AML-193 (cell line): Measurements from ENCODE around the gene COL4A6.

Experiments used
- DNase-seq, 2 experiments: peaks; one replicate each; lab custom pipeline; 2025; lab: John Stamatoyannopoulos, UW

Gene COL4A6

DNA sequence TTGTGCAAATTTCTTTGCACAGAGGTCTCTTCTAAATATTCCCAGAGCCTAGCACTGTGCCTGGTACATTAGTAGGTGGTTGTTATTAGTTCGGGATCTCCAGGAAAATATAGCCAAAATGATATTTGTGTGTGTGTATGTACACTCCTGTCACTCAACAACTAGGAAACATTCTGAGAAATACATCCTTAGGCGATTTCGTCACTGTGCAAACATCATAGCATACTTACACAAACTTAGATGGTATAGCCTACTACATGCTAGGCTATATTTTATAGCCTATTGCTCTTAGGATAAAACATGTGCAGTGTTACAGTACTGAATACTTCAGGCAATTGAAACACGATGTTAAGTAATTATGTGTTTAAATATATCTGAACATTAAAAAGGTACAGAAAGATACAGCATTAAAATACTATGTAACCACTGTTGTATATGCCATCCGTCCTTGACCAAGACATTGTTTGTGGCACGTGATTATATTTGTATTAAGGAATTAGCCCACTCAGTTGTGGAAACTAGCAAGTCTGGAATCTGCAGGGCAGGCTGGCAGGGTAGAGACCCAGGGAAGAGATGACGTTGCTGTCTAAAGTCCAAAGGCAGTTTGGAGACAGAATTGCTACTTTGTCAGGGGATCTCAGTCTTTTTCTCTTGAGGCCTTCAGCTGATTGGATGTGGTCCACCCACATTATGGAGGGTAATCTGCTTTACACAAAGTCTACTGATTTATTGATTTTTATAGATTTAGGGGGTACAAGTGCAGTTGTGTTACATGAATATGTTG is 106.9 kb downstream of the COL4A6 start:
- no peak for DNase-seq

DNA sequence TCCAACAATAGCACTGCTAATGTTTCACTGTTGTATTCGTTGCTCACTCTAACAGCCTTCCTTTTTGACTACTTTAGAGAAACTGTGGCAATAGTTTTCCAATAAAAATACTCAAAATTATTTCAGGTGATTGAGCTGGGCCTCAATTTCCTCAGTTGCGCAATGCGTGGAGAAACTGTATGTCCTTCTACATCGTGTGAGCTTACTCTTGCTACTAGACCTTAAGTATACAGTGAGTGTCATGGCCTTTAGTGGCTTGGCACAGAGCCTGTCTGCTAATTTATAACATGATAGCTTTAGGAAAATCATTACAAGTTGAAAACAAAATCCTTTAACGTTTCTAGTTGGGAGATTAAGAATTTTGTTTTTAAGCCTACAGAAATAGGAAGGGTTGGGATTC is 114.5 kb downstream of the COL4A6 start:
- DNase-seq: no peak

DNA sequence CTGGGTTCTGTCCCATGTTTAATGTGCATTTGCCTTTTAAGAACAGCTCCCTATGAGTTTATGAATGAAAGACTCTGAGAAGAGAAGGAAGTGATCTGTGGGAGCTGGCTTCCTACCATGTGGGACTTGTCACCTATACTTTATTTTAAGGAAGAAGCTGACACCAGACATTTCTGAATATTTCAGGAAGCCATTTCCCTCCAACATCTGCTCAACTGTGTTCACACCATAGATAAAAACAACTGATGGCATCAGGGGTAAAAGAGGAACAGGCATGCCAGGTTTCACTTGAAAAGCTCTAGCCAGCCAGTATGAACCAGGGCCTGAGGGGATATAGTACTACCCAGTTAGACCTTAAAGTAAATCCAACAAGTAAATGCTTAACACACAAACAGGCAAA is 116.0 kb downstream of the COL4A6 start:
- peak in 1 of 2 experiments; percentile 28 for DNase-seq

DNA sequence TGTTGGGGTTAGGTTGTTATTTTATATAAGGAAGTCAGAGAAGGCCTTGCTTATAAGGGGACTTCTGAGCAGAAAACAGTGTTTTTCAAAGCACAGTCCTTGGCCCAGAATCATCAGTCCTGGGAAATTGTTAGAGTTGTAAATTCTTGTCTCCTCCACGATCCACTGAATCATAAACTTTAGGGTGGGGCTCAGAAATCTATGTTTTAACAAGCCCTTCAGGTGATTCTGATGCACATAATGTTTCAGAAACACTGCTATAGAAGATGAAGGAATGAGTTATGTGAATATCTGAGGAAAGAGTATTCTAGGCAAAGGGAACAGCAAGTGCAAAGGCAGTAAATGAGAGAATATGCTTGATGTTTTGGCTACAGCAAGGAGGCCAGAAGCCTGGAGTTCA is 121.8 kb downstream of the COL4A6 start:
- DNase-seq: peak; percentile 7 to 24

DNA sequence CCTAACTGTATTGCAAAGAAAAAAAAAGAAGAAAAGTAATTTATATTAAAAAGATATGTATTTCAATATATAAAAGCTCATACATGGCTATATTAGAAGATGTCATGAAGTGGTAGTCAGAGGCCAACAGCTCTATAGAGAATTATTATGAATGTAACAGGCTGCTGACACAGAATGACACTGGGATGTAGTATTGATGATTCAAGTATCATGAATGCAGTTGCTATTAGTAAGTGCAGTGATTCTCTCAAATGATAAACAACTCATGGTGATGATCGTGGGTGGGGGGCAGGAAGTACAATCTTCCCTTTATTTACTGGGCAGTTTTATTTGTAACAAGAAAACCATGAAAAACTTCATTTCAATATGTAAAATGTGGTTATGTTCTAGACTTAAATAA is 124.6 kb downstream of the COL4A6 start:
- DNase-seq: no peak

DNA sequence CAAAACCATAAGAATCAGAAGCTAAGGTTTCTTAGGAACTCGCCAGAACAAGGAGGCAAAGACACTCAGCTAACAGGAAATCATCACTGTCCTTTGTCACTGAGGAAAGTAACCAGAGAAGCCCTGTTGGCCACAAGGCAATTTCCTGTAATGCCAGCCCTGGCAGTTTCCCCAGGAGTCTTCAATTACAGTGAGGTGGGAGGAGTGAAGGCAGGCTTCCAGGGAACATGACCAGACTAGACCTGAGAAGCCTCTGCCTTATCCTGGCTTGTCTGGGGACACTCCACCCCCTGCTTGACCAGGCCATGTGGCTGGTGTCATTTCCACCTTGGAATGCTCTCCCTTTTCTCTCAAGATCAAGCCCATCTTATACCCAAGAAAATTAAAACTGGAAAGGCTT is 125.3 kb downstream of the COL4A6 start:
- DNase-seq: peak in 1 of 2 experiments; percentile 11

DNA sequence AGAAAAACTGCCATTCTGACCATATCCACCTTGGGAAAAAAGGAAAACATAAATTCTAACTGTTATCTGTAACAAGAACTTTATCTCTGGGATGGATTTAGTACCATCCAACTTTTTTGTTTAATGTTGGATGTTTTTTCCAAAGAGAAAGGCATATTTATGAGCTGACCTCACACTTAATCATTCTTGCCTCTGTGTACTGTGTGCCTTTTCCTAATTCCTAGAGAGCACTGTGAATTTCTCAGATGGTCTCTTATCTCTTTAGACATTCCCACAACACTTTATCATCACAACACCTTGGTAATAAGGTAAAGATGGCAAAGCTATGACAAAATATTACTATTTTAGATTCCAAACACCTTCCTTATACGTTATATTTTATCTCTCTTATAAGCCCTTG is 126.2 kb downstream of the COL4A6 start:
- DNase-seq: no peak

DNA sequence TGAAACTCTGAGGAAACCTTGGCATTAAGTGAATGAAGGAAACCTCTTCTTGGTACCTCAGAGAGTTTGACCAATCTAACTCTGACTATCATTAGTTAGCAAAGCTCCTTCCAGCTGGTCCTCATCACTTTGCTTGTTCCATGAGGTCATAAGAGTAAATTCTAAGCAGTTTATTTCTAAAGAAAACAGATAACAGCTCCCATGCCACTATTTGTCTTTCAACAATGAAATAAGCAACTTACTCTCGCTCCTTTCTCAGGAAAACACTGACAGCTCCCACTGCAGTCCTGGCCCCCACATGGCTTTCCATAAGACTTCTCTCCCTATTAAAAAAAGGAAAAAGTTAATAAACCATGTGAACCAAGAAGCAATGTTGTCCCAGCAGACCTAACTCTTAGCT is 127.7 kb downstream of the COL4A6 start:
- DNase-seq: no peak

DNA sequence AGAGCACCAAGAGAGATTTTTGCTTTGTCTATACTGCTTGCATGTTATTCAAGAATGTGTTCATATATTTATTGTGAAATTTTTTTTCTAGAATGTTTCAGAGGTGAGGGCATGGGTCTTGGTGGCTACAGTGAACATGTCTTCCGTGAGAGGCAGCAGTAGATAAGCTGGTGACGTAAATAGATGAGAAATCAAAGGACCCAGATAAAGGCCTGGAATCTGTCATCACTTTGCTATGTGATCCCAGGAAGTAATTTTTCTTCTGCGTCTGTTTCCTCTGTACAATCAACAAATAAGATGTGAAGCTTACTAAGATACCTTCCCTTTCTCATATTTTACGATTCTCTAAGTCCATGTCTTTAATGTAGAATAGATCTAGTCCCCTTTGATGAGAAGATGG is 129.1 kb downstream of the COL4A6 start:
- no peak for DNase-seq

DNA sequence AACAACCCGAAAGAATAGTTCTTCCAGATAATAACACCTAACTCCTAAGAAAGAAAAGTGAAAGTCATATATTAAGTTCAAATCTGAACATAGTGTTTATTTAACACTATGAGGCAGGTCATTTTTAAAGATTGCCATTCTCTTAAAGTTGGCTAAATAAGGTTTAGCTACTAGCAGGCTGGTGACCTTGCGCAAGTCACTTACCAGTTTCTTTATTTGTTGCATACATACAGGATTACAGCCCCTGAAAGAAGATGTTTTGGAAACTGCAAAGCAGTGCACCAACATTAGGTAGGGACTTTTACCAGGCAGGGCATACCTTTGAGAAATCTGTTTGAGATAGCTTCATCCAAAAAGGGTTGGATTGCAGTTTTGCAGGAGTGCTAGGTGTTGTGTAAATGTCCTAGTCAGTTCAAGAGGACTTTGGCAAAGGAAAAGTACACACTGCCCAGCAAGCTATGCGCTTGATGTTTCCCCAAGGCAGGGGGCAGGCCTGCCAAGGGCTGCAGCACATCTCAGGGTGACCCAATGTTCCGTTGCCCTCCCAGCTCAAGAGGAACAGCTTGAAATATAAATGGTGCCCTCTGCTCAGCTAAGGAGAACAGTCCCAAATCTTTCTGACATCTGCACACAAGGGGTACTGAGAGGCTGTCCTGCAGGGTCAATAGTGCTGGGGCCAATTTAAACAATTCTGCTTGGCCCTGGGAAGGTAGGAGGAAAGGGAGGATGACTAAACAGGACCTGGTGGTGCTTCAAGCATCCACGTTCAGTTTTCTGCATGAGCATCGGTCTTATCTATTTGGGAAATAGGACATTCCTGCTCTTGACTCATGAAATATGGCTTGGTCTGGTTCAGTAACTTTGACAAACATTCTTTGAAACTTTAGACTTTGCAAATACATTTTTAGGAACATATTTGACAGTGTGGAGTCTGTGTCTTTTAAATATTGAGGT is 130.8 kb downstream of the COL4A6 start:
- DNase-seq: peak in 1 of 2 experiments; percentile 9

DNA sequence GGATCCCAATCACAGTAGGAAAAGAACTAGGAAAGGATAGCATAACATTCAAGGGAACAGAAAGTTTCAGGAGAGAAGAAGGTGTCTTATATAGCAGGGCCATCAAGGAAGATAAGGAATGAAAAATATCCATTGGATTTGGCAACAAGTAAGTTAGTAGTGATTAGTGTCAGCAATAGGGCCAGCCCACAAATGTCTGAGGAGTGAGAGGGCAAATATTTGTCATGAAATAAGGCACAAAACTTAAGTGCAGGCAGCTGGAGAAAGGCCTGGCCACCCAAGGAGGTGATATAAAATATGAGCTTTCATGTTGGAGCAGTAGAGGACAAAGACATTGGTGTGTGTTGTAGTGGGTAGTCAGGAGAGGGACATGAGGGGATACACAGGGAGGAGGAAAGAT is 132.1 kb downstream of the COL4A6 start:
- no peak for DNase-seq

DNA sequence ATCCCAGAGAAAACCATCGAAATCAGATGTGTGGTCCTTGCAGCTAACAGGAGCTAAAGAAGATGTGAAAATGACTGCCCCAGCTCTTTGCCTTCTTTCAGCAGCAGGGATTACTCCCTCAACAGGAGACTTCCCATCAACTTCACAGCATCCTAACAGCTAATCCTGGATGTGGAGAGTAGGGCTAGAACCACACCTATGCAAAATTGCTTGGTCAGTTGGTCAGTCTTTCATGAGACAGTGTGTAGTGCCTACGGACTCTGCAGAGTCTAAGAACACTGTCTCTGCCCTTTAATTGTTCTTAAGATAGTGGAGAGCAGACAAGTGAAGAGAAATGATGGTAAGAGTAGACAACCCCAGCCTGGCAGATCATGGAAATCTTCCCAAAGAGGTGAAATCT is 133.5 kb downstream of the COL4A6 start:
- no peak for DNase-seq

DNA sequence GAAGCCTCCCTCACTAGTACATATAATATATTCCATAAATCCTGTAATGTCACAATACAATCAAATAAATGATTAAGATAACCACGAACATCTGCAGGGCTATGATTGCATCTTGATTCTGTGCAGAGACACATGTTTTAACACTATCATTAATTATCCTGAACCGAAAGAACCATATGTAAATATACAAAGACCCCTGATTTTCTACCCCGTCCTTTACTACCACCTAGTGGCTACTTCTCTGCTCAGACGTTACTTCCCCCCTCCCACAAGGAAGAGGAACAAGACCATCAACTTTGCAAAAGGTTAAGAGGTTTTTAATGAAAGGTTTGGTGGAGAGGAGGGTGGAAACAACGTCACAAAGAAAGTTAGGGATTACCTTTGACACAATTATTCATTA is 134.0 kb downstream of the COL4A6 start:
- peak in 1 of 2 experiments; percentile 22 for DNase-seq

DNA sequence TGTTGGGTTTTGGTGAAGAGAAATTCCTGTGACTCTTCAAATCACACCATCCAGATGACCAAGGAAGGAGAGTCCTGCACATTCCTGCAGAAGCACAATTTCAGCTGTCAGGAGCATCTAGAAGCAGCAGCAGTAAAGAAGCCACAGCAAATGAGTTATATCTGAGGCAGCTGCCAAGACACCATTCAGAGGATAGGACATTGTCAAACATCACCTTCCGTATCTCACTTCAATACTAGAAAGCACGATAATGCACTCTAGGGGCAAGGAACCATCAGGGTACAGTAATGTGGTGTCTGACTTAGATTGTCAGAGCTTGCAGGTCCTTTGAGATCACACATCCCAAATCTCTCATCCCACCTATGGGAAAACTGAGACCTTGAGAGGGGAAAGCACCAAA is 134.5 kb downstream of the COL4A6 start:
- DNase-seq: no peak

DNA sequence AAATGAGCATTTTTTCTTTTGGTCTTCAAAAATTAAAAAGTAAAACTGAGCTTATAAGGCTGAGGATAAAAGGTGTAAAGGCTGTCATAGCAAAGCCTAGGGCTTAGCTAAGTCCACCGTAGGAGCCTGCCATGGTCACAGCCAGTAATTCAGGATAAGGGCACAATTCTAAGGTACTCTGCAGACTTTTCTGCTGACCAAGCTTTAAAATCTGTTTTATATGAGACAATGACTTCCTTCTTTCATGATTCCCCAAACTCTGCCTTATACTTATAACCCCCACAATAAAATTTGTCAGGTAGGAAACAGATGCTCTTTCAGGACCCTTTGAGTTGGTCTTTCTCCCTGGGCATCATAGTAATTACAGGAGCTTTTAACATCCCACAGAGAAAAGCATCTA is 138.5 kb downstream of the COL4A6 start:
- no peak for DNase-seq

DNA sequence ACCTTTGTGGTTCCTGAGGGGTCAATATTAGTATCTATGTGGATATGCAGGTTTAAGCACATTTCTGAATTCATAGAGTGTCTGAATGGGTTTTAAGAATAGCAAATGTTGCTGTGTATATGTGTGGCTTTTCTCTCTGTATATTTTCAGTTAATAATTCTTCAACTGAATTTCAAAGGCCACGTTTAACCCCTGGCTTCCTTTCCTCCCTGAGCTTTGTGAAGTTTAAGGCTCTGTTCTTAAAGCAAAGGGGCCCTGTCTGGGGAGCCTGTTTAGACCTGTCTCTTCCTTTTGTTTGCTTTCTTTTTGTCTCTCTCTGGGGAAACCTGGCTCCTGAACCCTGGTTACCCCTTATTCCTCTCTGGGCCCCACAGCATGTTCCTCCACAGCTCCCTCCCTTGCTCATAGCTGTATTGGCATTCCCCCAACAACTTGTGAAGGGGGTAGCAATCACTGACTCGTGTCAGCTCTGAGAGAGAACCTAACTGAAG is 139.1 kb downstream of the COL4A6 start:
- no peak for DNase-seq

DNA sequence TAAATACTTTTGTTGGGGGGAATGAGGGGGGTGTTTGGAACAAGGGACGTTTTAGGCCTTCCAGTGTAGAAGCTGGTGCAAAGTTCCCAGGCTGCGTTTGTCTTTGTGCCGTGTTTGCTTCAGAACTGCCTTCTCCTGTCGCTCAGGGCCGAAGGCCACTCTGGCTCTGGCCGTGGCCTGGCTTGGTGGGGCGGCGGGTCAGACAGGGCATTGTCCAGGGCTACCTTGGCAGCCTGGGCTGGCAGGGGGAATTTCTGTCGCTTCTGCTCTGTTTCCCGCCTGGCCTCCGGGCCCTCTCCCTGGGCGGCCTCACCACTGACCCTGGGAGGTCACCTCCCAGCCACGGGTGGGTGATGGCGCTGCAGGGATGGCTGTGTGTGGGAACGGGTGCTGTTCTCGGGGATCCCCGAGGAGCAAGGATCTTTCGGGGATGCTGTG is 140.0 kb downstream of the COL4A6 start:
- no peak for DNase-seq

DNA sequence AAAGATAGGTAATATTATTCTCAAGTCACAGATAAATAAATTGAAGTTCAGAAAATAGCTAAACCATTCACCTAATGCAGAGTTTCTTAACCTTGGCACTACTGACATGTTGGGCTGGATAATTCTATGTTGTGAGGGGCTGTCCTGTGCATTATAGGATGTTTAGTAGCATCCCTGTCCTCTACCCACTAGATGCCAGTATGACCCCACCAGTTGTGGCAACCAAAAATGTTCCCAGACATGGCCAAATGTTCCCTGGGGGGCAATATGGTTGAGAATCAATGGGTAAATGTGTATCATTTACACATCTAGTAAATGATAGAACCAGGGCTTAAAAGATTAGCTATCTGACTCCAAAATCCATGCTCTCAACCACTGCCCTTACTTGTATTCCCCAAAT is 140.9 kb downstream of the COL4A6 start:
- no peak for DNase-seq

DNA sequence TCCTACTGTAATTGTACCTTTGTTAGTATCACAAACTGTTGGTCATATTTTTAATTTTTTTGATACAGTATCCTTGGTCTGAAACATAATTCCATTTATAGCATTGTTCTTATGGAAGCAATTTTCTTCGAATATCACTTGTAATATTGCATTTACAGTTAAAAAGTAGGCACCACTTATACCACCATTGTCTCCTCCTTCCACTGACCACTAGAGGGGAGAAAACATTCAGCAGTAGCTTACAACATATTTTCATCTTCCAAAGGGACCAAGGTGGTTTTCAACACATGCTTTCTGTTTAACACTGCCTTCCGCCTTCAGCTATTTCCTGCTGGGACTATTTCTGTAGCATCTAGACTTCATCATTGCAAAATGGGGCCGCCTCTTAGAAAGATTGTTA is 146.2 kb downstream of the COL4A6 start:
- DNase-seq: no peak

DNA sequence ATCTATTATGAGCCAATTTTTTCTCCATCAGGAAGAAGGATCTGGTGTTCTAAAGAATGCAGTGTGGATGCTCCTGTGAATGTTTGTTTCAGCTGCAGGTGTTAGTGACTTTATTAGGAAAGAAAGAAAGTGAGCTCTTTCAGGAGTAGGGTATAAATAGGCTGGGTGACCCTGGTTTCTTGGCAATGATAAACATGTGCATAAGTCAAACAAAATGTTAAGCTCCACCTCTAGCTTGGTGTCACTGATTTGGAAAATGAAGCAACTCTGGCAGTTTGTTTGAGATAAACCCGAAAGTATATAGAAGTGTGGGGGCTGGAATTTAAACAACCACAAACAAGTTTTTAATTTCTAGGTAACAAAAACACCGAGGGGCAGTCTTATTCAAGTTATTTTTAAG is 152.3 kb downstream of the COL4A6 start:
- DNase-seq: no peak

DNA sequence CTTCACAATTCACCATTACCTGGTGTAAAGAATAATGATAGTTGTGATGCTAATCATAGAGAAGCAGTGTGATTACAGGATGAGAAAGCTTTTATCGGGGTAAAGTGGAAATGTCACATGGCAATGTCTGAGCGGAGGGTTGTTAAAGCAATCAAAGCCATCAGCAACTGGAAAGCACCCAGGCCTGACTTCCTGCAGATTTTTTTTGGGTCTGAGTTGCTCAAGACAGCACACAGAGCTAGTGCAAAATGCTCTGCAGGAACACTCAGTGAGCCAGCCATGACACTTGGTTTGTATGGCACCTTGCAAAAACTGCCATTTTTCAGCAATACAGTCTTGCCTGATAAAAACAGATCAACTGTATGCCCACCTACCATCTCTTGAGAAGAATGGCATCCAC is 152.9 kb downstream of the COL4A6 start:
- DNase-seq: no peak

DNA sequence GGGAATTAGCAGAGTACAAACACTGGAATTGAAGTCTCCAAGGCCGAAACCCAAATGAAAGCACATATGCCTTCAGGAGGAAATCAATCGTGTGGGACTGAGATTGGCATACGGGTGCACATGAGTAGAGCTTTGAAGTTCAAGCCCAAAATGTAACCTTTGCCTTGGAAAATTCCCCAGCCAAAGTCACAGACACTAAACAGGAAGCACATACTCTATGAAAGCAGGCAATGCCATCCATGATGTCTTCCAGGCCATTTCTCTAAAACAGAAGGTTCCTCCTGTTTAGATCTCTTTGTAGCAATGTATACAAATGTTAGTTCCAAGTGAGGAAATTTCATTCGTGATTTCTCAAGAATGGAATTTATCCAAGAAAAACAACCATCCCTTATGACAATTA is 162.5 kb downstream of the COL4A6 start:
- no peak for DNase-seq

DNA sequence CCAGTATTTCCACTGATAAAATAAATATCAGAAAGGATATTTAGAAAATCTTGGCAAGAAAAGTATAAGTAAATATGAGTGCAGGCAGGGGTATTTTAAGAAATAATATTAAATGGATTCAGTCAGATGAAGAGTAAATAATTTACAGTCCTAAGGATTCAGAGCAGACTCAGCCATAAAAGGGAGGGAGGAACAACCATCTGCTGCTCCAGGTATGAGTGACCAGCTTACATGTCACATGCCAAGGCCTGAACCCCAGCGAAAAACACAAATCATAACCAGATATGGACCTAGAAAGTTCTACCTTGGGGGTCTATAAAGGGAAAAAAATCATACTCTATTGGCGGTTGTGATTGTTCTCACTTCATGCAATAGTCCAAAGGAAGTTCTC is 166.8 kb downstream of the COL4A6 start:
- no peak for DNase-seq
